D721Med (cell line): Measurements from ENCODE around the gene KHK.

Source experiments
- DNase-seq: peaks from one replicate; pipeline ENCODE4 v3.0.0; 2011; ENCODE audit warnings: low spot score; ENCODE audit not compliant: insufficient read length
- FAIRE-seq: peaks from 2 replicates; lab custom pipeline; 2011; peaks lifted over from hg19 to GRCh38; lab: Jason Lieb, UNC
- TF ChIP-seq, protein P1 (sequence below): IDR thresholded peaks from 2 replicates; pipeline ENCODE4 v1.5.1; 2012; ENCODE audit warnings: mild to moderate bottlenecking, control low read depth; ENCODE audit not compliant: insufficient read depth; ENCODE audit errors: missing control alignments

KHK gene

DNA sequence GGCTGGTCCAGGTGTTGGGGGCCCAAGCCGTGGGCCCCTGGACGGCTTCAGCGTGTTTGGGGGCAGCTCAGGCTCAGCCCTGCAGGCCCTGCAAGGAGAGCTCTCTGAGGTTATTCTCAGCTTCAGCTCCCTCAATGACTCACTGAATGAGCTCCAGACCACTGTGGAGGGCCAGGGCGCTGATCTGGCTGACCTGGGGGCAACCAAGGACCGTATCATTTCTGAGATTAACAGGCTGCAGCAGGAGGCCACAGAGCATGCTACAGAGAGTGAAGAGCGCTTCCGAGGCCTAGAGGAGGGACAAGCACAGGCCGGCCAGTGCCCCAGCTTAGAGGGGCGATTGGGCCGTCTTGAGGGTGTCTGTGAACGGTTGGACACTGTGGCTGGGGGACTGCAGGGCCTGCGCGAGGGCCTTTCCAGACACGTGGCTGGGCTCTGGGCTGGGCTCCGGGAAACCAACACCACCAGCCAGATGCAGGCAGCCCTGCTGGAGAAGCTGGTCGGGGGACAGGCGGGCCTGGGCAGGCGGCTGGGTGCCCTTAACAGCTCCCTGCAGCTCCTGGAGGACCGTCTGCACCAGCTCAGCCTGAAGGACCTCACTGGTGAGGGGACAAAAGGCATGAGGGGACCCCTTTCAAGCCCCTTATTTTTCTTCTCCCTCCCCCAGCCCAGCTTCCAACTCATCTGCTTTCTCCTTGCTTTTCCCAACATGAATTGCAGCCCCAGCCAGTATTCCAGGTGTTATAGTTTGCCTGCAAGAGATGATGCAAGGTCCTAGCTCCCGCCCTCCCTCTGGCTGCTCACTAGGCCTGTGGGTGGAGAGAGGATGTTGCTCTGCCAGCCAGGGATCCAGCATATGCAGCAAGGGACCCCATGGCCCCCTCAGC, 2.9 kb upstream of the KHK start:
- DNase-seq (no peak), FAIRE-seq (no peak)

DNA sequence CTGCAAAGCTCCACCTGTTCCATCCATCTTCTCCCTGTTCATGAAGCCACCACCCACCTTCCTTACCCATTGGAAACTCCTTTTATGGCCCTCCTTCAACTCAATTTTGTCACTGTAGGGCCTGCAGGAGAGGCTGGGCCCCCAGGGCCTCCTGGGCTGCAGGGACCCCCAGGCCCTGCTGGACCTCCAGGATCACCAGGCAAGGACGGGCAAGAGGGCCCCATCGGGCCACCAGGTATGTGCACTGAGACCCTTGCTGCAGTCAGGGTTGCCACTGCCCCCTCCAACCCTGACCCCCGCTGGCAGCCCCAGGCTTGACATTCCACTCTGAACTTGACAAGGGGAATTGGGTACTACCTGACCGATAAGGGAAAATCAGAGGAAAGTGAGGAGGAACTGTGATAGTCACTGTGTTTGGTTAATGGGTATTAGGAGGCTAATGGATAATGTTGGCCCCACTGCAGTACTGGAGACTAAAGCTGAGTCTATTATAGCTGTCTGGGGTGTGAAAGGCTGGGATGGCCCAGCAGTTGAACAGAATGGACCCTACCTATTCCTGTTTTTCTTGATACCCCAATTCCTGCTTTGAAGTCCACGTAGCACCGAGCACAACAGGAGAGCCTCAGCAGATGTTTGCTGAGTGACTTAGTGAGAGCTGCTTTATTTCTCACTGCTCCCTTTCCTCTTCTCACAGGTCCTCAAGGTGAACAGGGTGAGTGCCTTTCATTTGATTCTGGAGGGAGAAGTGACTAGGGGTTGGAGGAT, 2.1 kb upstream of the KHK start:
- TF ChIP-seq, protein P1, sequence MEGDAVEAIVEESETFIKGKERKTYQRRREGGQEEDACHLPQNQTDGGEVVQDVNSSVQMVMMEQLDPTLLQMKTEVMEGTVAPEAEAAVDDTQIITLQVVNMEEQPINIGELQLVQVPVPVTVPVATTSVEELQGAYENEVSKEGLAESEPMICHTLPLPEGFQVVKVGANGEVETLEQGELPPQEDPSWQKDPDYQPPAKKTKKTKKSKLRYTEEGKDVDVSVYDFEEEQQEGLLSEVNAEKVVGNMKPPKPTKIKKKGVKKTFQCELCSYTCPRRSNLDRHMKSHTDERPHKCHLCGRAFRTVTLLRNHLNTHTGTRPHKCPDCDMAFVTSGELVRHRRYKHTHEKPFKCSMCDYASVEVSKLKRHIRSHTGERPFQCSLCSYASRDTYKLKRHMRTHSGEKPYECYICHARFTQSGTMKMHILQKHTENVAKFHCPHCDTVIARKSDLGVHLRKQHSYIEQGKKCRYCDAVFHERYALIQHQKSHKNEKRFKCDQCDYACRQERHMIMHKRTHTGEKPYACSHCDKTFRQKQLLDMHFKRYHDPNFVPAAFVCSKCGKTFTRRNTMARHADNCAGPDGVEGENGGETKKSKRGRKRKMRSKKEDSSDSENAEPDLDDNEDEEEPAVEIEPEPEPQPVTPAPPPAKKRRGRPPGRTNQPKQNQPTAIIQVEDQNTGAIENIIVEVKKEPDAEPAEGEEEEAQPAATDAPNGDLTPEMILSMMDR = no peak
- no peak for FAIRE-seq
- no peak for DNase-seq

More for the DNA sequence above, 2.9 kb upstream of the KHK start:
- TF ChIP-seq, protein P1 = no peak

DNA sequence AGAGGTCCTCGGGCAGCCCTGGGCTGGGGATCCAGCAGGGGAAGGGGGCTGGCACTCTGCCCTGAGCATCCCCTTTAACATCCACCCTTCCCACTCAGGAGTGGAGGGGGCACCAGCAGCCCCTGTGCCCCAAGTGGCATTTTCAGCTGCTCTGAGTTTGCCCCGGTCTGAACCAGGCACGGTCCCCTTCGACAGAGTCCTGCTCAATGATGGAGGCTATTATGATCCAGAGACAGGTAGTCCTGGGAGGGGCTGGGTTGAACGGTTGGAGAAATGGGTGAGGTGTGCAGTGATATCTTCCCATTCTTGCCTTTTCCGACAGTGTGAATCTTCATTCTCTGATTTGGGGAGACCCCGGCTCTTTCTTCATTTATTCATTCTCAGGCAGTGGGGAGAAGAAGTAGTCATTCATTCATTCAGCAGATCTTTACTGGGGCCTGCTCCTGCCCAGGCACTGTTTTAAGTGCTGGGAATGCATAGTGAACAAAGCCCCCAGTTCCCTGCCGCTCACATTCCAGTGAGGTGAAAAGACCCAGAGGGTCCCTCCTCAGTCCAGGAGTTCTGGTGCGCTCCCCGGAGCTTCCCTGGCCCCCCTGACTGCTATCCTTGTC, 1.4 kb upstream of the KHK start:
- FAIRE-seq = no peak
- DNase-seq = no peak

DNA sequence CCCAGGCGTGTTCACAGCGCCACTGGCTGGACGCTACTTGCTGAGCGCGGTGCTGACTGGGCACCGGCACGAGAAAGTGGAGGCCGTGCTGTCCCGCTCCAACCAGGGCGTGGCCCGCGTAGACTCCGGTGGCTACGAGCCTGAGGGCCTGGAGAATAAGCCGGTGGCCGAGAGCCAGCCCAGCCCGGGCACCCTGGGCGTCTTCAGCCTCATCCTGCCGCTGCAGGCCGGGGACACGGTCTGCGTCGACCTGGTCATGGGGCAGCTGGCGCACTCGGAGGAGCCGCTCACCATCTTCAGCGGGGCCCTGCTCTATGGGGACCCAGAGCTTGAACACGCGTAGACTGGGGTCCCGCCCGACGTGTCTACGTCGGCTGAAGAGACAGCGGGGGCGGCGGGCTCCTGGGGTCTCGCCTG, 891 bp upstream of the KHK start:
- TF ChIP-seq, protein P1 = peak; percentile 52
- DNase-seq (peak; percentile 69), FAIRE-seq (no peak)

More for the DNA sequence above, 1.4 kb upstream of the KHK start:
- TF ChIP-seq, protein P1 = no peak

DNA sequence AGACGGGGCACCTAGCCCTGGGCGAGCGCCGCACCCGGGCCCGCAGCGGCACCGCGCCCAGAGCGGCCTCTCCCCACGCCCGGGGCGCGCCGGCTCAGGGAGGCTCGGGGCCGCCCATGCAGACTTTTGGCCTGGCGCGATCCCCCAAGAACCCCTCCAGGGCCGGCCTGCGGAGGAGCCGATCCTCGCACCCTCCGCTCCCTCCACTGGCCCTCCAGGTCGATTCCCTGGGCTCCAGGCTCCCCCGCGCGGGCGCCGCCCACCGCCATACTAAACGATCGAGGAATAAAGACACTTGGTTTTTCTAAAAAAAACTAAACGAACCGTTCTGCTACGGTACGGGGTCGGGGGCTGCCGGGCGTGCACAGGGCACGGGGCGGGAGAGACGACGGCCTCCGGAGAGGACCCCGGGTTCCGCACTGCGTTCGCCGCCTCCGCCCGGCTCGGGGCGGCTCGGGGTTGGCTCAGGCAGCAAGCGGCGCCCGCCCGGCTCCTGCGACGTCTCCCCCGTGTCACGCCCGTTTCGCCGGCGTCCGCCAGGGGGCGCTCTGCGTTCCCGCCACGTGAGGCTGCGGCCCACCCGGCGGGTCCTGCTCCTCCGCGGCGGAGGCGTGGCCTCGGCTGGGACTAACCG, 365 bp upstream of the KHK start:
- DNase-seq (peak; percentile 98), FAIRE-seq (no peak)
- TF ChIP-seq, protein P1 = peak; percentile 80

DNA sequence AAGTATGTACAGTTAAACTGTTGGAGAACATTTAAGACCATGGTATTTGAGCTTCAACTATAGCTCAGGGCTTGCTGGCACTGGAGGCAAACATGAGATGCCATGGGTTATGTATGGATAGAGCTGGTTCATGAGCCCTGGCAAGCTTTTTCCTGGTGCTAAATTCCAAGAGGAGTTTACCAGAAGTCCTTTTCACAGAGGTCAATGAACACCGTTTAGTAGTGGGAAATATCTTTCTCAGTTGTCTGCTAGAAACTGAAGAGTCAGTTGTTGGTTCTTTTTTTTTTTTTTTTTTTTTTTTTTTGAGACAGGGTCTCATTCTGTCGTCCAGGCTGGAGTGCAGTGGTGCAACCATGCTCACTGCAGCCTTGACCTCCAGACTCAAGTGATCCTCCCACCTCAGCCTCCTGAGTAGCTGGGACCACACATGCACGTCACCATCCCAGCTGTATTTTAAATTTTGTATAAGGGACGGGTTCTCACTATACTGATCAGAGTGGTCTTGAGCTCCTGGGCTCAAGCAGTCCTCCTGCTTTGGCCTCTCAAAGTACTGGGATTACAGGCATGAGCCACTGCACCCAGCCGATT, 1.3 kb downstream of the KHK start:
- FAIRE-seq (no peak), DNase-seq (no peak)
- TF ChIP-seq, protein P1 = no peak
